Superior temporal gyrus (tissue), 1 donor: ENCODE measurements around the gene MYOM1.
"Not testable (repeated sequence)": the region's sequence is repeated elsewhere in the genome, so short reads cannot be mapped to it uniquely, and the experiment has no call there.

Experiments used
- DNase-seq: peaks from one replicate; pipeline ENCODE4 v3.0.0-alpha.2; 2016; ENCODE audit errors: extremely low spot score

MYOM1 gene

GRCh38 chr18:3035635-3036034 lies 184.1 kb downstream of the MYOM1 start:
- DNase-seq, result no peak

- DNase-seq, result no peak
Measured at GRCh38 chr18:3032721-3033120, 187.0 kb downstream of the MYOM1 start.

- DNase-seq, result no peak
Measured at GRCh38 chr18:3029215-3029952, 190.4 kb downstream of the MYOM1 start.

- DNase-seq, result not testable (repeated sequence)
Measured at GRCh38 chr18:3028115-3028514, 191.7 kb downstream of the MYOM1 start.

- DNase-seq, result no peak
Measured at GRCh38 chr18:3027370-3027891, 192.3 kb downstream of the MYOM1 start.

GRCh38 chr18:3025544-3025943 lies 194.2 kb downstream of the MYOM1 start:
- DNase-seq, result no peak

- not testable (repeated sequence) for DNase-seq
Measured at GRCh38 chr18:3023603-3024002, 196.2 kb downstream of the MYOM1 start.
